GM13977 (cell line): Measurements from ENCODE around the gene ARID1B.

Experiments used
- DNase-seq: peaks from one replicate; pipeline ENCODE4 v3.0.0; 2012; ENCODE audit warnings: low spot score
- CTCF ChIP-seq: IDR thresholded peaks from 2 replicates; pipeline ENCODE4 v1.5.1; 2012; ENCODE audit warnings: mild to moderate bottlenecking, control low read depth; ENCODE audit not compliant: insufficient read depth; ENCODE audit errors: extremely low read depth, missing control alignments
- in situ Hi-C: fragments of 300-500 bp; cut with MboI; formaldehyde crosslinking; loops from one replicate; pipeline ENCODE4 v1.12.0; 2022; ENCODE audit warnings: low sequenced_read_pairs, low pct_unique_long_range_greater_than_20kb, mixed read lengths, inconsistent platforms; ENCODE audit not compliant: unreplicated experiment

Gene ARID1B

GRCh38 chr6:157135691-157136090 lies 358.5 kb downstream of the ARID1B start:
- in situ Hi-C loops, result no loop called here
- DNase-seq, result no peak
- no peak for TF ChIP-seq CTCF

GRCh38 chr6:157137501-157137900 lies 360.3 kb downstream of the ARID1B start:
- in situ Hi-C loops, result no loop called here
- no peak for TF ChIP-seq CTCF
- no peak for DNase-seq

DNA sequence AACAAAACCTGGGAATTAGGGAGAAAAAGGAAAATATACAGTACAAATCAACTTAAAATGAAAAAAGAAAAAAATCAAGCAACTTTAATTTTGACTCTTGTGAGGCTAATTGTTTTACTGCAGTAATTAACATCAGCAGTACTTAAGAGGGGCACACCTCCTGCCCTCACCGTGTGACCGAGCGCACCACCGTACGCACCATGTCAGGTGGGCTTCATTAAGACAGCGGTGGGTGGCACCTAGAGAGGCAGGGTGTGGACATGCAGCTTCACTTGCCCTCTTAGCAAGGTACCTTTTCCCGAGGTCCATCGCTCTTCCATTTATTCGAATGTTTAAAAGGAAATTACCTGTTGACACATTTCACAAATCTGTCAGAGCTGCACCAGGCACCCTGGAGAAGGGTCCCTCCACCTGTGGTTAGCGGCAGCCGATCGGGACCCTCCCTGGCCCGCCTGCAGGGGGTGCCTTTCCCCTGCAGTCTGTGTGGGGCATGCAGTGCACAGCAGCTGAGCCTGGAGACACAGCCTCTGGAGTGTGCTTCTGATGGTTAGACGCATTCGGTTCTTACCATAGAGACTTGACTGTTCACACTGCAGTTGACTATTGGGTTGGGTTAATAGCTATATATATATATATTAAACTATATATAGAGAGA lies 362.0 kb downstream of the ARID1B start:
- DNase-seq, result no peak
- in situ Hi-C loops, result no loop called here
- TF ChIP-seq CTCF, result no peak

DNA sequence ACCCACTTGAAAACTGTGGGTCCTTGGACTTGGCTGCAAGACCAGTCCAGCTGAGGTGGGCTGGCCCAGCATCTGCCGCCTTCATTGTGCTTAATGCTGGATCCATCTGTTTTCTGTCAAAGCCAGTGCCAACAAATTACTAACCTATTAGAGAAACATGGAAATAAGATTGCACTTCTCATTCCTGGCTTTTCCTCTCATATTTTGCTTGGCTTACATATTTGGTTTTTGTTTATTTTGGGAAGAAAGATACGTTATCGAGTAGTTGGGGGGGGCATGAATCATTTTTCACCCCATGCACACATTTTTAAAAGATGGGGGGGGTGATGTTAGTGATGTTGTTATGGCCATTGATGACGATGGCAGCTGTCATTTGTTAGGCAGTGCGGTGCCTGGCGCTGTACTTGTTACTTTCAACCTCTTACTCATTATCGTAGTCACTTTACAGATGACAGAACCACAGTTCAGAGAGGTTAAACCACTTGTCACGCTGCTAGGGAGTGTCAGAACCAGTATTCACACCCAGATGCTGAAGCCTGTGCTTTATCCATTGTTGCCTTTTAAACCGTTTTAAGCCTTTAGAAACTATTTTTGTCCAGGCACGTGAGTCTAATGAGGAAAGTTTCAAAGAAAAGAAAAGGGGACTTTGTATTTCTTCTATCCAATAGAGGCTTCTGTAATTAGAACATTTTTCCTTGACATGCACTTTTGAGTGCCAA lies 366.2 kb downstream of the ARID1B start:
- in situ Hi-C loops, result no loop called here
- no peak for DNase-seq
- no peak for TF ChIP-seq CTCF

DNA sequence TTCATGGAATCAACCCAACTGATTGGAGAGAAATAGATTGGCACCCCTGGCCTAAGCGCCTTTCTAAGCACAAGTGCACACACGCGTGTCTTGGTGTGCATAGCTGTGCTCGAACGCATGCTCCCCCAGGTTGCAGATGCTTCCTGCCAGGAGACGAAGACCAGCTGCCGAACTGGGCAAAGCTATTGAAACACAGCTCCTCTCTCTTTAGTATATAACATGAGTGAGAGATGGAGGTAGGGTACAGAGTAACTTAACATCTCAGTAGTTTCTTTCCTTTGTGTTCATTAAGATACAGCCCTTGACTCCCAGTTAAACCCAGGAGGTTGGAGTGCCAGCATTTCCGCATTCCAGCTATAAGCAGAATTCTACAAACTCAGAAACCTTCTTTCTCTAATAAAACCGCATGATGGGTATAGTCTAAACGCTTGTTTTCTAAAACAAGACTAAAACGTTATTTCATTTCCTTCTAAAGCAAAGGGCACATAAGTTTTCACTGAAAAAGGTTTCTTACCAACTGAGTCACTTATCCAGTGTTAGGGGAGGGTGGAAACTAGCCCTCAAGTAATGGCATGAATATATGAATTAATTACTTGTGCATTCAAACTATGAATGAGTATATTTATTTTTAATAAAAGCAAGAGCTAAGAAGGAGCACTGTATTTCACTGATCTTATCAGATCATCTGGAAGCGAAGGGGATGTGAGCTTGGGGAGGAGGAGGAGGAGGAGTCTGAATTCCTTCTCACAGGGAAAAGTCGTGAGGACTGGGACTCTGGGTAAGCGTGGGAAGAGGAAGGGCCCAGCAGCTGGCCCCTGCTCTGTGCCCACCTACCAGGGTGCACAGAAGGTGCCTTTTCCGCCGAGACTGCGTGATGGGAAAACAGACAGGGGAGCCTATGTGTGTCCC lies 367.0 kb downstream of the ARID1B start:
- no peak for DNase-seq
- TF ChIP-seq CTCF, result no peak
- in situ Hi-C loops, result no loop called here

DNA sequence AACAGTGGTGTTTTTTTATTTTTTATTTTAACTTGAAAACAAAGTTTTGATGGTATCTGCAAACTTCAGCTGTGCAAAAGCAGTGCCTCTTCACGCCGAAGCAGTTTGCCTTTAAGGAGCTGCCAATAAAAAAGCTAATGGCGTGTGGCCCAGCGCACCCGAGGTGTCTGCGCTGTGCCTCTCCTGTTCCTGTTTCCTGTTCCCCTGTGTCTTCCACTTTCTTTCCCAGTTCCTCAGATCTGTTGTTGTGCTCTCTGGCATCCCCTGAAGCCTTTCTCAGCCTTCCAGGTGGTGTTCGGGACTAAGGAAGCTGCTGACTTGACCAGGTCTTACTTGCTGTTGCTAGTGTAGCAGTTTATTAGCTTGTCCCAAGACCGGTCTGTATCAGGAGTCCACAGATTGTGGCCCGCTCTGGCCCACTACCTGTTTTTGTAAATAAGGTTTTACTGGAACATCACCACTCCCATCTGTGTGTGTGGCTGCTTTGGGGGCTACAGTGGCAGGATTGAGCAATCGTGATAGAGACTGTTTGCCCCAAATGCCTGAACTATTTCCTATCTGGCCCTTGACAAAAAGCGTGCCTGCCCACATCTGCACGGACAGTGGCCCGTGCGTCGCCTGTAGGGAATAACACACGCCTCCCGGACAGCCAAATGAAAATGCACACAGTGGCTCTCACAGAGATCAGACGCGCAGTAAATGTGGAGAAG lies 367.8 kb downstream of the ARID1B start:
- DNase-seq, result no peak
- in situ Hi-C loops, result no loop called here
- TF ChIP-seq CTCF, result no peak
